ENCODE results near the gene FOXB1. TPM values are rescaled to one million over a fixed set of nuclear protein-coding genes. Genes with fewer than 3 reads are reported as not detected.

FOXB1 gene
- total and polyA plus RNA-seq, 9 of the 15 experiments (the other 6 are each of a cell fraction or from before 2014, with no cell fraction given): not detected

DNA sequence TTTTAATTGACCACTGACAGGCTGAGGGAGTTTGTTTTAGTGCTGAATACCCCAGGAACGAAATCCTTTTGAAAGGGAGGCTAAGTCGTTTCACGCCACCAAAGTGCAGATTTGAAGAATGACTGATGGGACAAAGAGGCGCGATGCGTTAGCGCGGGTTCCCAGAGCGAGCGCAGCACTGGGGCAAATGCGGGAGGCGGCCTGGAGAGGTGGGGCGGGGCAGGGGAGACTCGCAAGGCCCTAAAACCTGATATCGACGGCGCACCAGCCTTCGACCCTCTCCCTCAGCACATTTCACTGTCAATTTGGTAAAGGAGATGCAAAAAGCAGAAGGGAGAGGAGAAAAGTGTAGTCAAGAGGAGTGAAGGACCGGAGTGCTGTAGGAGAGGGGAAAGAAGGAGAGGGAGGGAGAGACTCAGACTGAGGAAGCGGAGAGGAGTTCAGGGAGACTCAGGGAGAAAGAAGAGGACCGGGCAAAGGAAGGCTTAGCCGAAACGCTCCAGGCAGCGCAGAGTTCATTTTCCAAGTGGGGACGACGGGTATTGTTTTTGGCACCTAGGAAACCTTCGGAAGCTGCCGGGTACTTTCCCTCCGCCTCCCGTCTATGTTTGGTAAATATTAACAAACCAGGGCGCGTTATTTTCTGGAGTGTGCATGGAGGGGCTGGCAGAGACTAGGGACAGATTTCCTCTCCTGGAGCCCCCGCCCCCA, 3.8 kb upstream of the FOXB1 start:
- POLR2A ChIA-PET: no interaction called here
- in situ Hi-C loops (cut with MboI) (no loop called here), intact Hi-C loops (cut with micrococcal nuclease) (no loop called here)
- Histone ChIP-seq H3K4me1 (replicated peaks in 1 of 2; ENCODE audit: control insufficient read depth in 2 of 2, insufficient read depth in 2 of 2, low read length in 2 of 2) (peaks cover 0 to 6% of the 10 kb centered on the region in 2 experiments; a peak in 1 of 5 replicates), H2AFZ (ENCODE audit: low read depth, low read length) (no peak overlapping the region), H3K9ac (ENCODE audit: insufficient read depth in 1 of 2, low read depth in 2 of 2, low read length in 2 of 2) (no peak overlapping the region), H3K27ac (ENCODE audit: extremely low read depth, low read depth, low read length) (no peak overlapping the region), H3K27me3 (ENCODE audit: control insufficient read depth in 2 of 2, insufficient read depth in 2 of 2, low read length in 2 of 2) (peaks cover 36 to 68% of the 10 kb centered on the region in 2 experiments), H3K9me1 (ENCODE audit: control insufficient read depth, insufficient read depth, low read length) (no peaks in the 10 kb centered on the region), H3K9me3 (replicated peaks; ENCODE audit: control insufficient read depth, insufficient read depth, low read depth, low read length) (no peaks in the 10 kb centered on the region), H3K4me2 (ENCODE audit: insufficient read depth, low read length) (no peak overlapping the region), H4K20me1 (replicated peaks; ENCODE audit: control insufficient read depth, insufficient read depth, low read length) (no peaks in the 10 kb centered on the region), H3K4me3 (no peak overlapping the region), H3K79me2 (ENCODE audit: control insufficient read depth, insufficient read depth, low read length) (no peaks in the 10 kb centered on the region), H3K36me3 (ENCODE audit: control insufficient read depth, insufficient read depth, low read length) (no peaks in the 10 kb centered on the region)
- no peak for FAIRE-seq
- no TSS peak for BruUV-seq (replicated peaks)
- TF ChIP-seq KAT2B (IDR thresholded peaks at IDR 0.05; ENCODE audit: low read depth, low read length) (no peak), CHD4 (IDR thresholded peaks at IDR 0.05; ENCODE audit: insufficient read depth, insufficient replicate concordance, low read depth, low read length, poor library complexity, severe bottlenecking) (no peak), BHLHE40 (IDR thresholded peaks at IDR 0.05; ENCODE audit: low read length) (no peak), MXD1 (CRISPR knock-in tag; IDR thresholded peaks at IDR 0.05; ENCODE audit: borderline replicate concordance, poor library complexity, severe bottlenecking) (no peak), TRIM25 (IDR thresholded peaks at IDR 0.05; ENCODE audit: borderline replicate concordance) (no peak), SMAD2 (IDR thresholded peaks at IDR 0.05; ENCODE audit: low read depth, low read length) (no peak), ILK (tag; IDR thresholded peaks at IDR 0.05; ENCODE audit: borderline replicate concordance, low read depth) (no peak), SOX6 (IDR thresholded peaks at IDR 0.05) (no peak)
- TF ChIP-seq, protein P1, sequence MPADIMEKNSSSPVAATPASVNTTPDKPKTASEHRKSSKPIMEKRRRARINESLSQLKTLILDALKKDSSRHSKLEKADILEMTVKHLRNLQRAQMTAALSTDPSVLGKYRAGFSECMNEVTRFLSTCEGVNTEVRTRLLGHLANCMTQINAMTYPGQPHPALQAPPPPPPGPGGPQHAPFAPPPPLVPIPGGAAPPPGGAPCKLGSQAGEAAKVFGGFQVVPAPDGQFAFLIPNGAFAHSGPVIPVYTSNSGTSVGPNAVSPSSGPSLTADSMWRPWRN (IDR thresholded peaks at IDR 0.05; ENCODE audit: low read depth): no peak
- TF ChIP-seq, protein P2, sequence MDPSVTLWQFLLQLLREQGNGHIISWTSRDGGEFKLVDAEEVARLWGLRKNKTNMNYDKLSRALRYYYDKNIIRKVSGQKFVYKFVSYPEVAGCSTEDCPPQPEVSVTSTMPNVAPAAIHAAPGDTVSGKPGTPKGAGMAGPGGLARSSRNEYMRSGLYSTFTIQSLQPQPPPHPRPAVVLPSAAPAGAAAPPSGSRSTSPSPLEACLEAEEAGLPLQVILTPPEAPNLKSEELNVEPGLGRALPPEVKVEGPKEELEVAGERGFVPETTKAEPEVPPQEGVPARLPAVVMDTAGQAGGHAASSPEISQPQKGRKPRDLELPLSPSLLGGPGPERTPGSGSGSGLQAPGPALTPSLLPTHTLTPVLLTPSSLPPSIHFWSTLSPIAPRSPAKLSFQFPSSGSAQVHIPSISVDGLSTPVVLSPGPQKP (CRISPR knock-in tag; IDR thresholded peaks at IDR 0.05): no peak
- CTCF ChIA-PET (ENCODE audit: low intra/inter-chr PET ratio): interaction anchor here (0.5 kb wide), 1 partner anchor 294 kb away, joined by 4 read pairs; no protein-coding TSS in a partner anchor
- 2% methylated on average over 30 of the region's 33 CpGs for WGBS (ENCODE audit: insufficient coverage, low coverage, missing lambda C conversion rate)
- ATAC-seq: no peak
- no peak for DNase-seq (ENCODE audit: extremely low read depth in 1 of 4, low spot score in 3 of 4)
